Central memory CD8-positive, alpha-beta T cell (primary cell): ENCODE data around the gene HGD.

Experiments
- ATAC-seq: fragments of 150-1000 bp; cut with Tn5 transposase; replicated peaks from 2 replicates; pipeline ENCODE4 v1.10.0; 2022; ENCODE audit warnings: mild to moderate bottlenecking, moderate FRiP score, moderate number of reproducible peaks; ENCODE audit not compliant: poor library complexity, severe bottlenecking; ENCODE audit errors: extremely low read depth
- DNase-seq, 2 donors: peaks; one replicate each; pipeline ENCODE4 v3.0.0; 2021; ENCODE audit warnings: low spot score in 2 of 2
- H3K27ac Mint-ChIP-seq: one replicate; pipeline ENCODE4 v1.8.0; 2022; ENCODE audit warnings: low read depth, mild to moderate bottlenecking, moderate library complexity, mixed read lengths
- H3K27me3 Mint-ChIP-seq: one replicate; pipeline ENCODE4 v1.8.0; 2022; ENCODE audit warnings: mixed read lengths
- H3K36me3 Mint-ChIP-seq: one replicate; pipeline ENCODE4 v1.8.0; 2022; ENCODE audit warnings: mild to moderate bottlenecking, moderate library complexity, mixed read lengths; ENCODE audit not compliant: insufficient read depth
- H3K4me1 Mint-ChIP-seq: one replicate; pipeline ENCODE4 v1.8.0; 2022; ENCODE audit warnings: mixed read lengths
- H3K4me3 Mint-ChIP-seq: one replicate; pipeline ENCODE4 v1.8.0; 2022; ENCODE audit warnings: mild to moderate bottlenecking, moderate library complexity, mixed read lengths
- H3K9me3 Mint-ChIP-seq: one replicate; pipeline ENCODE4 v1.8.0; 2022; ENCODE audit warnings: mixed read lengths

HGD gene

DNA sequence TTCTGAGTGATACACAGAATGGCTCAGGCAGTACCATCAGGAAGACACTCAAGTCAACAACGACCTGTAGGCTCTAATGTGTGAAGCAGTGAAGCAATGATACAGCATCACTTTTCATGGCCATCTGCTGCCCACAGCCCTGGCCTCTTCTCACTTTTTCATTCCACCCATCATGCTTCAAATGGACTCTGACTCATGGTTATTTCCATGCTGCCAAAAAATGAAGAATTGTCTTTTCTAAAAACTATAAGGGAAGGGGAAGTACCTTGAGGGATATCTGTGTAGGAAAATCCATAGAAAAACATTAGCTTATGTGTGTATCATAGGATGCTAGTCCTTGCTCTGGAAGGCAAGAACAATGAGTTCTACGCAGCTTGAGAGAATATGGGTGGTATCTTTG is 11.5 kb downstream of the HGD start:
- Mint-ChIP-seq H3K27ac (no peak overlapping the region), H3K36me3 (no peaks in the 10 kb centered on the region), H3K27me3 (peaks cover 6% of the 10 kb centered on the region), H3K4me3 (no peak overlapping the region), H3K9me3 (no peaks in the 10 kb centered on the region), H3K4me1 (no peaks in the 10 kb centered on the region)
- ATAC-seq = no peak
- DNase-seq = no peak

DNA sequence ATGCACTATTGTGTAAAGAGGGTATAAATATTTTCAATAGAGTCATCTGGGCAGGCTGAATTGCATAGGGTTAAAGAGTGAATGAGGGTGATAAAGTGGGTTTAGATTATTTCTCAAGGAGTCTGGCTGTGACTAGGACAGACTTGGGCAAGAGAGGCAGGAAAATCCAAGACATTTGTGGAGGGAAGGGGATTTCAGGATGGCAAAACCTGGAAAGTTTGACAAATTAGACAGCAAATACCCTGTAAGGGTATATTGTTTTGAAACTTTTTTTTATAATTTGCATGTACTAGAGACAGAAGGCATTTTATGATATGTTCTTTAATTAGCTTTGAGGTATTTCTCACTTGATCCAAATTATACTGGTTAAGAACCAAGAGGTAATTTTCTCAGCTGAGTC is 17.1 kb downstream of the HGD start:
- no peaks in the 10 kb centered on the region for H3K9me3 Mint-ChIP-seq
- H3K27ac Mint-ChIP-seq = no peak overlapping the region
- no peaks in the 10 kb centered on the region for H3K36me3 Mint-ChIP-seq
- no peak for ATAC-seq
- H3K4me3 Mint-ChIP-seq = no peak overlapping the region
- H3K27me3 Mint-ChIP-seq = peaks cover 24% of the 10 kb centered on the region
- DNase-seq = no peak
- H3K4me1 Mint-ChIP-seq = no peaks in the 10 kb centered on the region

DNA sequence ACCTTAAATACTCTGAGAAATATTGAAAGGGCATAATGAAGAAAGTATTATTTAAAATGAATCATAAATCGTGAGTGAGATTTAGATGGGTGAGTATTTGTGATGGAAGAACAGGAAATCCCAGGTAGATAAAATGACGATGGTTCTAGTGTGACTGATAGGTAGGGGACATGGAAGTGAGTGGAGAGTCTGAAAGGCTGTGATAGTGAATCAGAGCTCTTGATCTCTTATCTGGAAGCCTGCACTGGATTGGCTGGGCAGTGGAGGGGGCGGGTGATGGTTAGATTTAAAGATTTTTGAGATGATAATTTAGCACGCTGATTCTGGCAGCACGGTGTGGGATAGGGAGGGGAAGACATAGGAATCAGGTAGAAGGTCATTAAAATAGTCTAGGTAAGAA is 20.1 kb downstream of the HGD start:
- ATAC-seq = no peak
- no peak for DNase-seq
- Mint-ChIP-seq H3K27ac (no peak overlapping the region), H3K4me1 (no peaks in the 10 kb centered on the region), H3K27me3 (peaks cover 24% of the 10 kb centered on the region), H3K36me3 (no peaks in the 10 kb centered on the region), H3K9me3 (no peaks in the 10 kb centered on the region), H3K4me3 (no peak overlapping the region)

DNA sequence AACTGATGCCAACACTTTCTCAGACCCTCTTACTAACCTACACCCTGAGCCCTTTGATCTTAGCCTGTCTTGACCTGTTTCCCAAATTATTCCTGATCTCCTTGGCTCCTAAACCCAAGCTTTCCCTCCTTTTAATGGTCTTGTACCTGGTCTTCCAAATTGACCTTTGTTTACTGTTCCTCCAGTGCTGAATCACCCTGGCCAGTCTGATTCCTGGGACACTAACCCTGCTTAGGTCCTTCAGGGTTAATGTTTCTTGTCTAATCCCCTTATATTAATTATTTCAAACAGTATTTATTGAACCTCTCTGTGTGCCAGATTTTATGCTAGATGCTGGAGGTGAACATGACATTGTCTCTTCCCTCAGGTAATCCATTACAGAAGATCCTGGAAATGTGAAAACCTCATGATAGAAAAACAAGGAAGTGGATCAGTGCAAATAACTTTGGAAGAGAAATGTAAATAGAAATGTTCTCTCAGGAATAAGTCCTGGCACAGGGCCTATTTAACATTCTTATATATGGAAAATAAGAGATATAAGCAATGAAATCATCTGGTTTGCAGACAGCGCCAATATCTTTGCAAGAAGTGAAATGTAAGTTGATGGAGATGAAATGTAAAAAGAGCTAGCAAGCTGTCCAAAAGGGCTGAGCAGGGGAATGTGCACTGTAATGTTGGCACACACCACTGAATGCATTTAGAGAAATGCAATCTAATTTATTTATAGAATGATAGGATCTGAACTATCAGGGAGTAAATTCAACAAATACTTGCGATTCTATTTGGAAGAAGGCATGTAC is 20.7 kb downstream of the HGD start:
- no peaks in the 10 kb centered on the region for H3K9me3 Mint-ChIP-seq
- H3K4me1 Mint-ChIP-seq = no peaks in the 10 kb centered on the region
- no peaks in the 10 kb centered on the region for H3K36me3 Mint-ChIP-seq
- ATAC-seq (no peak), DNase-seq (no peak)
- peaks cover 24% of the 10 kb centered on the region for H3K27me3 Mint-ChIP-seq
- no peak overlapping the region for H3K27ac Mint-ChIP-seq
- H3K4me3 Mint-ChIP-seq = no peak overlapping the region

DNA sequence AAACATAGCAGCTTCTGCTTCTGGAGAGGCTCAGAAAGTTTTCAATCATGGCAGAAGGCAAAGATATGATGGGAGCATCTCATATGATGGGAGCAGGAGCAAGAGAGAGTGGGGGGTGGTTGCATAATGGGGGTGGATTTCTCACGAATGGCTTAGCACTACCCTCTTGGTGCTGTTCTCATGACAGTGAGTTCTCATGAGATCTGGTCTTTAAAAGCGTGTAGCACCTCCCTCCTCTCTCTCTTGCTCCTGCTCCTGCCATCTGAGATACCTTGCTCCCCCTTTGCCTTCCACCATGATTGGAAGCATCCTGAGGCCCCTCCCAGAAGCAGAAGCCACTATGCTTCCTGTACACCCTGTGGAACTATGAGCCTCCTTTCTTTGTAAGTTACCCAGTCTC is 22.2 kb downstream of the HGD start:
- no peak overlapping the region for H3K27ac Mint-ChIP-seq

DNA sequence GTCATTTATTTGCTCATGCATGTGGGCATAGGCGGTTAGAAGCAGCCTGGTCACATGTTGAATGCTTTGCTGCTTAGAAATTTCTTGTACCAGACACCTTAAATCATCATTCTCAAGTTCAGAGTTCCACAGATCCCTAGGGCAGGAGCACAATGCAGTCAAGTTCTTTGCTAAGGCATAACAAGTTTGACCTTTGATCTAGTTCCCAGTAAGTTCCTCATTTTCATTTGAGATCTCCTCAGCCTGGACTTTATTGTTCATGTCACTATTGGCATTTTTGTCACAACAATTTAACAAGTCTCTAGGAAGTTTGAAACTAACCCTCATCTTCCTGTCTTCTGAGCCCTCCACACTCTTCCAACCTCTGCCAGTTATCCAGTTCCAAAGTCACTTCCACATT is 22.8 kb downstream of the HGD start:
- Mint-ChIP-seq H3K27ac (no peak overlapping the region), H3K9me3 (no peaks in the 10 kb centered on the region), H3K27me3 (peaks cover 24% of the 10 kb centered on the region), H3K4me1 (no peaks in the 10 kb centered on the region), H3K4me3 (no peak overlapping the region), H3K36me3 (no peaks in the 10 kb centered on the region)
- no peak for ATAC-seq
- DNase-seq = no peak

More for the DNA sequence above, 22.2 kb downstream of the HGD start:
- Mint-ChIP-seq H3K4me3 (no peak overlapping the region), H3K27me3 (peaks cover 24% of the 10 kb centered on the region), H3K9me3 (no peaks in the 10 kb centered on the region), H3K36me3 (no peaks in the 10 kb centered on the region), H3K4me1 (no peaks in the 10 kb centered on the region)
- DNase-seq (no peak), ATAC-seq (no peak)

DNA sequence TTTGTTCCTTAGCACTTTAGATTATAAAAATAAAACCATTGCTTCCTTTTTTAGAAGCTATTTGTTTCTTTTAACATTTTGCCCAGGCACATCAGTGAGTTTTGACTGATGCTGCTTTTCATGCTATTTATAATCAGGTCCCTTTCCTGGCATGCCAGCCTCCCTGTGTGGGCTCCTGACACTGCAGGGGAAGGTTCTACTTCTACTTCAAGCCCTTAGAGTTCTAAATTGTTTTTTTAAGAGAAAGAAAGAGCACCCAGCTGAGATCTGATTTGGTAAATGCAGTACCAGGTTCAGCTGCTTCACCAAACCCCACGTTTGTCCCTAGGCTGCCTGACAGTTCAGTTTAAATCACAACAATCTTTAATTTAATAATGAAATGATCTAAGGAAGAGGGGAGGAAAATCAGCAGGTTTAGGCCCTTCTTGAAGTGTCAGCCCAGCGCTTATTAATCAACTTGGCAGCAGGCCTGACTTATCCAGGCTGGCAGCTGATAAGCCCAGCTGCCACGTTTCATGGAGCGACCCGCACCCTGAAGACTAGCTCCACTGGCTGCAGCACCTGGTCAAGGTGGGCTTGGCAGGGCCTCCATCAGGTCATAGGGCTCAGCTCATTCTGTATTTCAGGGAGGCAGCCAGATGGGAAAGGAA is 29.0 kb downstream of the HGD start:
- H3K4me3 Mint-ChIP-seq = no peak overlapping the region
- DNase-seq (no peak), ATAC-seq (no peak)
- no peaks in the 10 kb centered on the region for H3K36me3 Mint-ChIP-seq
- no peak overlapping the region for H3K27ac Mint-ChIP-seq
- no peaks in the 10 kb centered on the region for H3K27me3 Mint-ChIP-seq
- H3K9me3 Mint-ChIP-seq = no peaks in the 10 kb centered on the region
- H3K4me1 Mint-ChIP-seq = no peaks in the 10 kb centered on the region

DNA sequence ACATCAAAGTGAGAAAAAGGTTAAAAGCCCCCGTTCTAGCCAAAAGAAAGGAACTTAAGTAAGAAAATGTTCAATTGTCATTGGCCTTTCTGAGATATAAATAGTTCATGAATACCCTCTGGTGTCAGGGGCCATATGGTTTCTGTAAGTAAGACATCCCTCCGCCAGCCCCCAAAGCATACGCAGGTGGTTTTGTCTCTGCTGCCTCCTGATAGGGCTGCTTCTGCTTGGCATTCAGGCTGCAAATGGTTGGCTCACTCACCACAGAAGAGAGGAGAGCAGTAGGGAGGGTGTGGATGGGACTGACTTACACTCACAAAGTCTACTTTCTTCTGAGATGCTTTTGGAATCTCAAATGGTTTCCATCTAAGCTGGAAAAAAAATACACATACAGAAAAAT is 29.8 kb downstream of the HGD start:
- Mint-ChIP-seq H3K27ac (no peak overlapping the region), H3K4me1 (no peaks in the 10 kb centered on the region), H3K9me3 (no peaks in the 10 kb centered on the region), H3K27me3 (no peaks in the 10 kb centered on the region), H3K4me3 (no peak overlapping the region), H3K36me3 (no peaks in the 10 kb centered on the region)
- ATAC-seq = no peak
- DNase-seq = no peak

DNA sequence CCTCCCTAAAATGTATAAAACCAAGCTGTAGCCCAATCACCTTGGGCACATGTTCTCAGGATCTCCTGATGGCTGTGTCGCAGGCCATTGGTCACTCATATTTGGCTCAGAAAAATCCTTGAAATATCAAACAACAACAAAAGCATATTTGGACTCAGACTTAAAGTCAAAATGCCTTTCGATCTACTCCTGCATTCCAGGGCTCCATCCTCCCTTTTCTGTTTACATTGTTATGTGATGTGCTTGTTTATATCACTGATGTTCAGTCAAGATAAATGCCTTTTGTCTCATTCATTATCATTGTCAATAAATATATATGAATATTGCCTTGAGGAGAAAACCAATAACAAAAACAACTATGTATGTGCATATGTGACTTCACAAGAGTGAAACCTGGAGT is 31.7 kb downstream of the HGD start:
- ATAC-seq = no peak
- H3K4me3 Mint-ChIP-seq = no peak overlapping the region

DNA sequence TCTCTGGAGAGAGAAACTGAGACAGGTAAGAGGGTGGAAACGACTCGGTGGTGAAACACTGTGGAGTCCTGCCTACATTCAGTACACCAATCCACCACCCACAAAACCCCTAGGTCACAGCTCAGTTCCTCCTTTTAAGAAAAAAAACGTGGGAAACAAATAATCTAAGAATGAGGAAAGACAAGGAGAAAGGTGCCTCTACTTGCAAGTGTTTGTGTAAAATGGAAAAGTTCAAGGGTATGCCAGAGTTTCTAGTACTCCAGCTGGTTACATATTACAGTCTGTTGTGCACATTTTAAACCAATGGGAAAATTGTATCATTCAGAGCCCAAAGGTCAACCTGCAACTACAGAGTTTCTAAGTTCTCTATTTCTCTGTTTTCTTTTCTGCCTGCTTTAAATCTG is 32.2 kb downstream of the HGD start:
- Mint-ChIP-seq H3K27me3 (no peaks in the 10 kb centered on the region), H3K4me3 (no peak overlapping the region), H3K36me3 (no peaks in the 10 kb centered on the region), H3K4me1 (no peaks in the 10 kb centered on the region), H3K9me3 (no peaks in the 10 kb centered on the region), H3K27ac (no peak overlapping the region)
- ATAC-seq (no peak), DNase-seq (no peak)

More for the DNA sequence above, 31.7 kb downstream of the HGD start:
- H3K27me3 Mint-ChIP-seq = no peaks in the 10 kb centered on the region
- H3K4me1 Mint-ChIP-seq = no peaks in the 10 kb centered on the region
- H3K9me3 Mint-ChIP-seq = no peaks in the 10 kb centered on the region
- no peak for DNase-seq
- no peak overlapping the region for H3K27ac Mint-ChIP-seq
- no peaks in the 10 kb centered on the region for H3K36me3 Mint-ChIP-seq

DNA sequence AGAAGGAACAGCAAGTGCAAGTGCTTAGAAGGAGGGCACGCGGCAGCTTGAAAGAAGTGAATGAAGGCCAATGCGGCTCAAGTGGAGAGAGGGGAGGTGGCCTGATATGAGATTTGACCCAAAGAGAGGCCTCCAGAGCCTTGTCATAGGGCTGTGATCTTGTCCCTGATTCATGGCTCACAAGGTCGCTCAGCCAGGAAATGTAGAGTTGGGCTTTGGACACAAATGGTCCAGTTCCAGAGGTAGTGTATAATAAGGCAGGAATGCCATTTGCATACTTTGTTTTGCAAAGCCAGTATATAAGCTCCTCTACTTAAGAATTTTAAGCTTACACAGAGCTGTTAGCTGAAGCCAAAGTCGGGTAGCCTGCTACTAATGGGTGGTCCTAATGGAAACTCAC is 33.7 kb downstream of the HGD start:
- Mint-ChIP-seq H3K27me3 (no peaks in the 10 kb centered on the region), H3K27ac (no peak overlapping the region)

DNA sequence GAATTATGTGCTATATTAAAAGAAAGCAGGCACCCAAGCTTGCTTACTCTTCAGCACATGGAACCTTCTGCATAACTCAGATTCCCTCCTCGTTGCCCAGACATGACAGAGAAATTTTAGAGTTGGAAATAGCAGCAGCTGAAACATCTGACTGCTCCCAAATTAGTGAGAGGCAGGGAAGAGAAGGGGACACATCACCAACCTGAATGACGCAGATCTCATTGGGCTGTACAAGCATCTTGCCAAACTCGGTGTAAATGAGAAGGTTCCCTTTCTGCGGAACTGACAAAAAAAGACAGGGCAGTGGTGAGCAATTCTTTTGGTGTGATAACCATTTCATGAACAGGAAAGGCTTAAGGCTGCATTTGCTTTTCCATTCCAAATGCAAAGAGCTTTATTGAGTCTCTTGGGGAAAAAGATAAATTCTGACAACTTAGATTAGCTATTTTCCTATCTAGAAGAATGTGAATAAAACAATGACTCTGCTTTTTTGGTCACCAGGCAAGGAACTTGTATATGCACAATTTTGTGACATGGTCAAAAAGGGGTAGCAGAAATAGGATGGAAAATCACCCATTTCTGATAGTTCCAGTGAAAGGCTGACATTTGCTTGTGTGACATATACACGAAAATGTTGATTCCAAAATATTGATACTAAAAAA is 35.1 kb downstream of the HGD start:
- peaks cover 8% of the 10 kb centered on the region for H3K27me3 Mint-ChIP-seq
- no peaks in the 10 kb centered on the region for H3K36me3 Mint-ChIP-seq
- no peak for DNase-seq
- H3K9me3 Mint-ChIP-seq = no peaks in the 10 kb centered on the region
- H3K27ac Mint-ChIP-seq = no peak overlapping the region
- H3K4me1 Mint-ChIP-seq = no peaks in the 10 kb centered on the region
- ATAC-seq = no peak
- no peak overlapping the region for H3K4me3 Mint-ChIP-seq

More for the DNA sequence above, 33.7 kb downstream of the HGD start:
- H3K36me3 Mint-ChIP-seq = no peaks in the 10 kb centered on the region
- no peak for DNase-seq
- no peaks in the 10 kb centered on the region for H3K4me1 Mint-ChIP-seq
- no peak for ATAC-seq
- no peak overlapping the region for H3K4me3 Mint-ChIP-seq
- H3K9me3 Mint-ChIP-seq = no peaks in the 10 kb centered on the region
